Suppressor macrophage treated with lipopolysaccharide for 4 hours (primary cell): Measurements from ENCODE around the gene TPRKB.
"Not testable (repeated sequence)": the region's sequence is repeated elsewhere in the genome, so short reads cannot be mapped to it uniquely, and the experiment has no call there.

Source experiments
- DNase-seq: peaks from one replicate; pipeline ENCODE4 v3.0.0-alpha.2; 2020

Gene TPRKB

DNA sequence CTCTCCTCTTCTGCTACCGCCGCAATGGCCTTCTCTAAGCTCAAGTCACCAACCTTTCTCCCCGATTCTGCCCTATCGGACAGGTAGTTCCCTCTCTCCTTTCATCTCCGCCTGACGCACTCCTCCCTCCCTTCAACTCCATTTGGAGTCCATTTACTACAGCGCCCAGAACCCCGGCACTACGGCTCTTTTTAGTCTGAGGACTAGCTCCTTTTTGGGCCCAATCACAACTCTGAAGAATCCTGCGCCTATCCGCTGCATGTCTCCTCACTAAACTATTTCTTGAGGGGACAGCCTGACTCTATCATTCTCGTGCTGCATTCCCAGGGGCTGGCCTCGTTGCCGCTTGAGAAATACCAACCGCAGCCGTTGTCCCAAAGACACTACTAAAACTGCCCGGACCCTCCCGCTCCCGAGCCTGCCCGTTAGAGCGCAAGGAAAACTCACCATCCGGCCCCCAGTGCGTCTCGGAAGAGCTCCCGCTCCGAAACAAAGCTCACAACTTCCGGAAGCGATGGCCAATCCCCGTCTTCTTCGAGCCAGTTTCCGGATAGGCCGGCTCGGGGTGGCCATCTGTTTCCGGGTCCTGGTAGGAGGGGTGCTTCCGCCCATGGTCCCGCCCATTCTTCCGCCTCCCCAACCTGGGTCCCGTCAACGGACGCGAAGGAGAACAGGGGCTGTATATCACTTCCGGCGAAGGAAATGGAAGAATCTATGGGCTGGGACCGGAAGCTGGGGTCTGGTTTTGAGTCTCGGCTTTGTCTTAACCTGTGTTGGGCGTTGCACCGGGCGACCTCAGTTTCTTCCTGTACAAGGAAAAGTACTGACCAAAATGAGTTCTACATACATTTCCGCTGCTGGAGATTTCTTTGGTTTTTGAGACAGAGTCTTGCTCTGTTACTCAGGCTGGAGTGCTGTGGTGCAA lies at the start of gene TPRKB:
Gene TPRKB (minus strand): TSS at position 491 of the 925 bp plus-strand sequence. CDS start 2,776 bp downstream, outside the sequence.
- peak; percentile 97 for DNase-seq

DNA sequence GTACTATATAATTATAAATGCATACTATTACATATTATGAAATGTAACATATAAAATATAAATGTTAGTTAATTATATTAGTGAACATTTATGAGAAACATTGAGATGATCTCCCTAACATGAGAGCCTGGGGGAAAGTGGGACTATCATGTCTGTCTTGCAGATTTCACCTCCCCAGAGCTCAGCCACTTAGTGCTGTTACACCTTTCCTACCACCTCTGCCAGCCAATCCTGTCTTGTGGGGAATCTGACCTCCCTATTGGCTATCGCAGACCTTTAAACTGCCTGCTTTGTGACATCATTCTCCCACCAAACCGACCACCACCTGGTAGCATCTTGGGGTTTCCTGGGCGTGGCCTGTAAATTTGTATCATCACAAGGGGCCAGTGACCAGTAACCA lies 46.7 kb upstream of the TPRKB start, which contains the start of gene C2orf78:
Gene C2orf78 (plus strand): TSS at position 301 of the 400 bp plus-strand sequence. CDS start 127 bp downstream, outside the sequence.
- not testable (repeated sequence) for DNase-seq

DNA sequence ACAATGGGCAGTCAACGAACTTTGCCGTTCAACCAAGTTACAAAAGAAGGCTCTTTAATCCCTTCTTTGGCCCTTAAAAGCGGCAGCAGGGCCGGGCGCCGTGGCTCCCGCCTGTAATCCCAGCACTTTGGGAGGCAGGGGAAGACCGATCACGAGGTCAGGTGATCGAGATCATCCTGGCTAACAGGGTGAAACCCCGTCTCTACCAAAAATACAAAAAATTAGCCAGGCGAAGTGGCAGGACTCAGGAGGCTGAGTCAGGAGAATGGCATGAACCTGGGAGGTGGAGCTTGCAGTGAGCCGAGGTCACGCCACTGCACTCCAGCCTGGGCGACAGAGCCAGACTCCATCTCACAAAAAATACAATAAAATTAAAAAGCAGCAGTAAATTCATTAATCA lies 46.3 kb upstream of the TPRKB start:
- DNase-seq = not testable (repeated sequence)

- no peak for DNase-seq
Measured at GRCh38 chr2:73780237-73780582, 43.1 kb upstream of the TPRKB start.

DNA sequence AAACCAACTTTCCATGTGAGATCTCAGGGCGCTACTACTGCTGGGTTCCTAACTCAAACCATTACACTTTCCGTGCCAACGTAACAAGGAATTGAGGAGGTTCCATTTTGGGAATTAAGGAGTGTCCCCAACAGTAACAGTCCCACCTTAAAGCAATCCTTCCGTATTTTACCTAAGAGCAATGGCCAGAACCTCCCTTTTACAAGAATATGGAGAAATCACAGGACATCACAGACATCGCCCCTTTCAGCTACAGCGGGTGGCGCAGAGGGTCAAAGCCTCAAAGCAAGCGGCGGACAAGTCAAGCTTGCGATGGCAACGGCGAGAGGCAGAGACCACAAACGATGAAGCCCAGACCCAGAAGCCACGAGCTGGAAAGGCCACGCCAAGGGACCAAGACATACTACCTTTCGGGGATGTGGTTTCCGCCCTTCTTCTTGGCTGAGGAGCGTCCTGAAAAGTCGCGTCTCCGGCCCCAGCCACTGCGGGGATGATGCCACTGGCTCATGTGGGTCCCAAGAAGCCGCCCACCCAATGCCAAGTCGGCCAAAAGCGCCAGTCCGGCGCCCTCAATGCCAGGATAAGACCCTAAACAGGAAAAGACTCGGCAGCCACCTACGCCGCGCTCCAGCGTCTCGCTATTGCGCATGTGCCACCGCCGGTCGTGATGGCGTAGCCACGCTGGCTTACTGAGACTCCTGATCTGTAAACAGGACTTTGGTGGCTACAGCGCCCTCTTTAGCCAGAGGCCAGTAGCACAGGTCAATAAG lies 42.5 kb upstream of the TPRKB start, which contains the start of gene DUSP11:
Gene DUSP11 (minus strand): TSS at position 637 of the 770 bp plus-strand sequence. CDS start 129 bp downstream, at position 508.
- DNase-seq = peak; percentile 98

GRCh38 chr2:73778867-73779466 lies 41.8 kb upstream of the TPRKB start:
- DNase-seq = not testable (repeated sequence)

- peak; percentile 9 for DNase-seq
Measured at GRCh38 chr2:73776869-73777519, 39.8 kb upstream of the TPRKB start.

DNA sequence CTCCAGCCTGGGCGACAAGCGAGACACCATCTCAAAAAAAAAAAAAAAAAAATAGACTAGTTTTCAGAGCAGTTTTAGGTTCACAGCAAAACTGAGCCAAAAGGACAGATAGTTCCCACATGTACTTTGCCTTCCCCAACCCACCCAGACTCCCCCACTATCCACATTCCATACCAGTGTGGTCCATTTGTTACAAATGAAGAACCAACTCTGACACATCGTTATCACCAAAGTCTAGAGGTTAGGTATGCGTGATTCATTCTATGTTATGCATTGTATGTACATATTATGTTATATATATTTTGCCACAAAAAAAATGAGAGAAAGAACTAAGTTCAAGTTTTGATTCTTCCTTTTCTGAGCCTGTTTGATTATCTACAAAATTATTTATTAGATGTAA lies 39.2 kb upstream of the TPRKB start:
- no peak for DNase-seq

DNA sequence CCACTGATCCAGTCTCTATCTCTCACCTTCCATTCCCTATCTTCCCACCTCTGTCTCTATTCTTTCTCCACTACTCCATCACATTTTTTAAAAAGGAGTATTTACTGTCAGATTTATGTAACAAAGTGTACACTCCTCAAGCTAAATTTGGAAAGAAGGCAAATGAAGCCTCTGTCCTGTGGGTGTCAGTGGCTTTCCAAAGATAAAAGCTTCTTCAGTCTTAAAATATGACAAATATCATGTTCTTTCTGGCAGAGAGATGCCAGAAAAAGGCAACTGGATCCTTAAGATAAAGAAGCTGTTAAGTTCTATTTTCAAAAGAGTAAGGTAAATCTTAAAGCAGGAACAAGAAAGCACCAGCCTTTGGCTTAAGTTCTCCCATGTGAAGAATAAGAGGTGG lies 35.7 kb upstream of the TPRKB start:
- DNase-seq = no peak

DNA sequence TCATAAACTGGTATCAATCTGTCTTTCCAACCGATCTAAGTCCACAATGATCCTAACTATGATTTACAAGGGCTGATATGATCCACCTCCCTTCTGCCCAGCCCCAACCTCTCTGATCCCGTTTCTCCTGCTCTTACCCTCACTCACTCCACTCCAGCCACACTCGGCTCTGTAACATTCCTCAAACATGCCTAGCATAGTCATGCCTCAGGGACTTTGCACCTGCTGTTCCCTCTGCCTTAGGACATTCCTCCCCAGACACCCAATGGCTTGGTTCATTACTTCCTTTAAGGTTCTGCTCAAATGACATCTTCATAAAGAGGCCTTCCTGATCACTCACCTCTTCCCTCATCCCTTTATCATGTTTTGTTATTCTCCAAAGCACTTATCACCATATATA lies 33.6 kb upstream of the TPRKB start:
- DNase-seq = no peak

DNA sequence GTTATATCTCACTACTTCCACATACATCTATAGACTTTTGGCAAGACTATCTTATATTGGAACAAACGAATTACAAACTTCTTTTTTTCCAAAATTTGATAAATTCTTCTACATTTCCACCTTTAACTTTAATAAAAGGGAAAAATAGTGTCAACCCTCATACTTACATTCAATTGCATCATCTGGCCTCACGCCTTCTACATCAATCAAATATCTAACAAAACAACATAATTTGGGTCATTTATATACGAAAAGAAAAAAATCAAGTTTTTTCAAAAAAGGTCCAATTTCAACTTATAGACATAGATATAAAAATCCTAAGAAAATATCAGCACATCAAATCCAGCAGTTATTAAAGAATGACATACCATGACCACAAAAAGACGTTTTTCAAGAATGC lies 29.8 kb upstream of the TPRKB start:
- no peak for DNase-seq

DNA sequence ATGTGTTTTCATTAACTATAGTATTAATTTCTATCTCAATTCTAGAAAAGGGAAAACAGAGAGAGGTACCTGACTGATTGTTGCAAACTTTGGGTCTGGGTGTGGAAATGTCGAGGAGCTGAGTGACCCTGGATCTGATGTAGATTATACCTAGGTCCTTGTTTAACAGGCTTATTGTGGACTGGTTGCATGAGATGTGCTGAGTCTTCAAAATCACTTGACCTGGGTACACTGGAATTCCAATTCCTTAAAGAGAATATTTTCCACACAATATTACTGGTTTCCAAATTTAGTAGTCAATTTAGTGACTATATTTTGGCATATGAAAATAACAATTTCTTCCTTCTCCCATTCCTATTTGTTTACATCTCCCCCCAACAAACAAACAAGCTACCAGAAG lies 29.2 kb upstream of the TPRKB start:
- DNase-seq = no peak

- no peak for DNase-seq
Measured at GRCh38 chr2:73764945-73765344, 27.8 kb upstream of the TPRKB start.

DNA sequence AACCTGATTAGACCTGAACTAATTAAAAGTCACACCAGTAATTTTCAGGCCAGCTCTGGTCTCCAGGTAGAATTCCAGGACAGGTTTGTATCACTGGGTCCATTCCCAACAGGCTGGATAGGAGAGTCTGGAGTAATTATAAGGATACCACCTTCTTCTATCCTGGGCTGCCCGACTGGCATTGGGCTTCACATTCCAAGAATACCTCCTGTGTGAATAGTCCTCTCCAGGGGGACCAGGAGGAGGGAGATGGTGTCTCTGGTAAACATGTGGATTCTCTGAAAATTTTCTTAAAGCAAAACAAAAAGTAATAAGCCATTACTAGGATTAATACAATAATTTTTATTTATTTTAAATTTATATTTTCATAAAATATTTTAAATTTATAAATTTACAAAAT lies 25.4 kb upstream of the TPRKB start:
- DNase-seq = no peak

- DNase-seq = no peak
Measured at GRCh38 chr2:73759904-73760303, 22.8 kb upstream of the TPRKB start.

DNA sequence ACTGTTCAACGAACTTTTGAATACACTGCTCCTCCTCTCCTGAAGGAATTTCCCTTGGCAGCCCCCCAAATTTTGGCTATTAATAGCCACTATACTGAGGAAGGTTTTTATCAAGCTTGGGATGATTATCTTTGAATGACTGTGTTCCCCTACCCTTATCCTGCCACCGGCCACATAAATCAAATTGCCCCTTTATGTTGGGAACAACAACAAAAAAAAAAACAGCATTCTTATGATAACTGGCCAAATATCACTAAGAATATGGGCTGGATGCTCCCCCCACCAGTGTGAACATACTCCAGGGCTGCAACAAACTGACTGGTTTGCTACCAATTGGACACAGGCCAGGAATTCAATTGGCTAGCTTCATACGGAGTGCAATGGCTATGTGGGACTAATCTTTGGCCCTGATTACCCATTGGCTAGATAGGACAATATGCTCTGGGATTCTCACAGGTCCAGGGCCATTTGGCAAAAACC lies 22.2 kb upstream of the TPRKB start:
- DNase-seq = no peak

DNA sequence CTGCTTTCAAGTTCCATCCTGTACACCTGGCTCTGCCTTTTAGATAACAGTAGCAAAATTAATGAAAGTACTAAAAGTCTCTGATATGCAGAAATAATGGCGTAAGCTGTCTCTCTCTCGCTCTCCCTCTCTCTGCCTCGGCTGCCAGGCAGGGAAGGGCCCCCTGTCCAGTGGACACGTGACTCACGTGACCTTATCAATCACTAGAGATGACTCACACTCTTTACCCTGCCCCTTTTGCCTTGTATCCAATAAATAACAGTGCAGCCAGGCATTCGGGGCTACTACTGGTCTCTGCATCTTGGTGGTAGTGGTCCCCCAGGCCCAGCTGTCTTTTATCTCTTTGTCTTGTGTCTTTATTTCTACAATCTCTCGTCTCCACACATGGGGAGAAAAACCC lies 17.2 kb upstream of the TPRKB start:
- not testable (repeated sequence) for DNase-seq

GRCh38 chr2:73749314-73749713 lies 12.2 kb upstream of the TPRKB start:
- DNase-seq = peak; percentile 19

GRCh38 chr2:73746877-73747208 lies 9.7 kb upstream of the TPRKB start:
- DNase-seq = no peak

DNA sequence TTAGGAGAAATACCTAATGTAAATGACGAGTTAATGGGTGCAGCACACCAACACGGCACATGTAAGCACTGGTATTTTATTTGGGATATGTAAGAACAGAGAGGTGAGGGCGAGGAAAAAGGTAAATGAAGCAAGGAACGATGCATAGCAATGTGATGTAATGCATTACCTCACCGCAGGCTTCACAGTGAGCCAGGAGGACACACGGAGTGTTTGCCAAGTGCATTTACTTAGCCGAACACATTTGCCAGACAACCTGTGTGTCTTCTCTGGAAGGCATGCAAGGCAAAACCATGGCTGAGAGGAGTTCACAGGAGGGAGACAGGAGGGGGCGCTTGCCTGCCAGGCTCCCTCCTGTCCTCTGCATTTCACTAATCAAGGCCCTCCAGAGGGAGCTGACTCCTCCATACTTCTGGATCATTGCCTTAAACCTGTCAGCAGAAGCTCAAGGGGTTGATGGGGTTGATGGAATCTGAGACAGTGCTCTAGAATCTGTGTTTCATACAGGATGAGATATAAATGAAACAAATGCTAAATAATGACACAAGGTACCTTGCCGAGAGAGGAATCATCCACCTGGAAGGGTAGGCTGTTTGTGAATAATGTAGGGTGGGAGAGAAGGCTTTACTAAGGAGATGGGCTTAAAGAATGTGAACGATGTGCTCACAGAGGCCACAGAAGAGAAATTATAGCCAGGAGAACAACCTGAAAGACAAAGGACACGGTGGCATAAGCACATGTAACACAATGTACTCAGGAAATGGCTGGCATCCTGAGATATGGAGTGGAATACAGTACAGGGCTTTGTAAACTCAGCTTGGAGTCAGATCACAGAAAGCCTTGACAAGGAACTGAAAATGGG lies 9.1 kb upstream of the TPRKB start:
- no peak for DNase-seq

- no peak for DNase-seq
Measured at GRCh38 chr2:73740767-73741166, 3.6 kb upstream of the TPRKB start.

DNA sequence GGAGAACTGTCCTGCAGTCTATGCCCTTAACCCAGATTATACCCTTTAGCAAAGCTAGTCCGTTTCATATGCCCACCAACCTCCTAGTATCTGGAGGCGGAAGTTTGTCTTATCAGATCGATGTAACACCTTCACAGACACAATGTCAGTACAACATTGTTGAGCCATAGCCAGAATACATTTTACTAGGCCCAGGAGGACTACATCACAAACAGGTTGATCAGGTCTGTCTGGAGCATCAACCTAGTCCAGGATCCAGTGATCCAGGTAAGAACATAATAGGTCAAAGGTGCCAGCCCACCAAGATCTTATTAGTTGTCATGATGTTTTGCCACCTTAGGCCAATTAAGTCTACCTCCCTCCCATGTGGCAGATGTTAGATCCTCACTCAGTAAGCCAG lies 2.0 kb upstream of the TPRKB start:
- DNase-seq = no peak
